ENCODE results near the gene ZIM2. TPM values are rescaled to one million over a fixed set of nuclear protein-coding genes. Genes with fewer than 3 reads are reported as not detected.

ZIM2 gene
- total RNA-seq, 6 experiments from 2014 or later = 0.22 to 1.8 TPM; not detected in 4

DNA sequence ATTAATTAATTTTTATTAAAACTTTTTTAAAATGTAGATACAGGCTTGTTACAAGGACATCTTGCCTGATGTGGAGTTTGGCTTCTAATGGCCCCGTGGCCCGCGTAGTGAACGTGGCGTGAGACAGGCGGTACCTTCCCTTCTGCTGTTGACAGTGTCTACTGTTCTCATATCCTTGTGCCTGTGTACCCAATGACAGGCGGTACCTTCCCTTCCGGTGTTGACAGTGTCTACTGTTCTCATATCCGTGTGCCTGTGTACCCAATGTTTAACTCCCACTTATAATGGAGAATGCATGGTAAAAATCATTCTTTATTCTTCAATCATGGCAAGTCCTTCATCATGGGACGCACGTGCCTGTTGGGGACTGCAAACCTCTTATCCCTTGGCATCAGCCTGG, 89.9 kb downstream of the ZIM2 start:
- Histone ChIP-seq H3K4me1 (no peaks in the 10 kb centered on the region), H3K4me3 (no peak overlapping the region), H3K9me3 (no peaks in the 10 kb centered on the region), H3K27ac (no peak overlapping the region), H3K27me3 (no peaks in the 10 kb centered on the region), H3K36me3 (no peaks in the 10 kb centered on the region)
- no peak for ATAC-seq
- TF ChIP-seq, protein P1, sequence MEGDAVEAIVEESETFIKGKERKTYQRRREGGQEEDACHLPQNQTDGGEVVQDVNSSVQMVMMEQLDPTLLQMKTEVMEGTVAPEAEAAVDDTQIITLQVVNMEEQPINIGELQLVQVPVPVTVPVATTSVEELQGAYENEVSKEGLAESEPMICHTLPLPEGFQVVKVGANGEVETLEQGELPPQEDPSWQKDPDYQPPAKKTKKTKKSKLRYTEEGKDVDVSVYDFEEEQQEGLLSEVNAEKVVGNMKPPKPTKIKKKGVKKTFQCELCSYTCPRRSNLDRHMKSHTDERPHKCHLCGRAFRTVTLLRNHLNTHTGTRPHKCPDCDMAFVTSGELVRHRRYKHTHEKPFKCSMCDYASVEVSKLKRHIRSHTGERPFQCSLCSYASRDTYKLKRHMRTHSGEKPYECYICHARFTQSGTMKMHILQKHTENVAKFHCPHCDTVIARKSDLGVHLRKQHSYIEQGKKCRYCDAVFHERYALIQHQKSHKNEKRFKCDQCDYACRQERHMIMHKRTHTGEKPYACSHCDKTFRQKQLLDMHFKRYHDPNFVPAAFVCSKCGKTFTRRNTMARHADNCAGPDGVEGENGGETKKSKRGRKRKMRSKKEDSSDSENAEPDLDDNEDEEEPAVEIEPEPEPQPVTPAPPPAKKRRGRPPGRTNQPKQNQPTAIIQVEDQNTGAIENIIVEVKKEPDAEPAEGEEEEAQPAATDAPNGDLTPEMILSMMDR (IDR thresholded peaks at IDR 0.05) = no peak
- no peak for TF ChIP-seq POLR2A (IDR thresholded peaks at IDR 0.05)
- intact Hi-C loops (cut with DNase I) = no loop called here
- 63% methylated on average over 11 of the region's 11 CpGs for WGBS (ENCODE audit: insufficient coverage, low coverage, low lambda C conversion rate, missing lambda C conversion rate)
- DNase-seq = no peak

- DNase-seq (no peak), ATAC-seq (peak in 3 of 4 donors; percentile 47 to 61 (median 52))
- WGBS (ENCODE audit: insufficient coverage, low coverage, low lambda C conversion rate, missing lambda C conversion rate) = 27% methylated on average over 5 of the region's 5 CpGs
These were observed 92.1 kb downstream of the ZIM2 start for GRCh38 chr19:56748378-56748777.

GRCh38 chr19:56746367-56746766, 94.2 kb downstream of the ZIM2 start:
- ATAC-seq = no peak
- H3K27ac ChIP-seq = no peak overlapping the region
- intact Hi-C loops (cut with DNase I) = no loop called here
- H3K27me3 ChIP-seq = no peaks in the 10 kb centered on the region
- no peak overlapping the region for H3K4me3 ChIP-seq
- WGBS (ENCODE audit: insufficient coverage, low coverage, low lambda C conversion rate, missing lambda C conversion rate) = 13% methylated on average over 3 of the region's 3 CpGs
- H3K36me3 ChIP-seq = no peaks in the 10 kb centered on the region
- DNase-seq = no peak
- H3K4me1 ChIP-seq = no peaks in the 10 kb centered on the region
- H3K9me3 ChIP-seq = no peaks in the 10 kb centered on the region
- TF ChIP-seq, protein P1 (IDR thresholded peaks at IDR 0.05) = no peak
- TF ChIP-seq POLR2A (IDR thresholded peaks at IDR 0.05) = no peak

More at GRCh38 chr19:56748378-56748777, 92.1 kb downstream of the ZIM2 start:
- H3K27ac ChIP-seq = no peak overlapping the region
- TF ChIP-seq POLR2A (IDR thresholded peaks at IDR 0.05) = no peak
- TF ChIP-seq, protein P1 (IDR thresholded peaks at IDR 0.05) = peak; percentile 54 to 71 (median 58)
- H3K9me3 ChIP-seq = no peaks in the 10 kb centered on the region
- no peaks in the 10 kb centered on the region for H3K27me3 ChIP-seq
- no peaks in the 10 kb centered on the region for H3K4me1 ChIP-seq
- intact Hi-C loops (cut with DNase I) = no loop called here
- H3K36me3 ChIP-seq = no peaks in the 10 kb centered on the region
- no peak overlapping the region for H3K4me3 ChIP-seq

DNA sequence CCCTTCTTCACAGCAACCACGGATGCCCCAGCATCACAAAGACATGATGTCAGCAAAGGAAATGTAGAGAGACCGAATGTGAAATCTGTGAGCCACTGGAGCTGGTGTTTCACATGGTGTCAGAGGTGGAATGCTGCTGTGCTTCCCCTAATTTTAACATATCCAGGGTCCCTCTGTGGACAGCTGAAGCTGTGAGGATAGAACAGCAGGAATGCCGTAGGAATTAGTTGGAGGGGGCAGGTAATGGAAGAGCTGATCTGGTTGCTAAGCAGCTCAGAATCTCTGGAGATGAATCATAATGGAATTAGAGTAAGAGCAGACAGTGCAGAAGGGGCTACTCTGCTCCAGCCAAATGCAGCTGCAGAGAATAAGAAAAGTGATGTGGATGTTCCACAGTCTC, 100.0 kb downstream of the ZIM2 start:
- no peaks in the 10 kb centered on the region for H3K27me3 ChIP-seq
- no peak for DNase-seq
- 14% methylated on average over 3 of the region's 3 CpGs for WGBS (ENCODE audit: insufficient coverage, low coverage, low lambda C conversion rate, missing lambda C conversion rate)

More for the DNA sequence above, 100.0 kb downstream of the ZIM2 start:
- Histone ChIP-seq H3K9me3 (no peaks in the 10 kb centered on the region), H3K27ac (no peak overlapping the region), H3K4me3 (no peak overlapping the region), H3K4me1 (no peaks in the 10 kb centered on the region), H3K36me3 (no peaks in the 10 kb centered on the region)
- intact Hi-C loops (cut with DNase I) = no loop called here
- no peak for TF ChIP-seq POLR2A (IDR thresholded peaks at IDR 0.05)
- TF ChIP-seq, protein P1 (IDR thresholded peaks at IDR 0.05) = no peak
- no peak for ATAC-seq

Measured in right lobe of liver (tissue), 6 donors.